Endothelial cell of umbilical vein (primary cell): ENCODE data around the gene SLC7A6OS. TPM values are rescaled to one million over a fixed set of nuclear protein-coding genes. Genes with fewer than 3 reads are reported as not detected.

Experiments used
- BruUV-seq: library from RNA; stranded (reverse); fragments of 400-500 nt; replicated peaks from 2 replicates; lab custom pipeline; 2021; lab: Mats Ljungman, UMichigan
- CTCF ChIA-PET: fragments of 300-600, 350-600 bp; sonication (Branson Sonifier 250); formaldehyde crosslinking; loops from one replicate; lab custom pipeline; 2021; ENCODE audit warnings: antibody characterized with exemption, inconsistent platforms; lab: Charles Lee
- POLR2A ChIA-PET: fragments of 300-600, 350-600 bp; sonication (Branson Sonifier 250); formaldehyde crosslinking; loops from one replicate; lab custom pipeline; 2021; ENCODE audit warnings: antibody characterized with exemption, inconsistent platforms; lab: Charles Lee
- DNase-seq: peaks from one replicate; pipeline ENCODE4 v3.0.0-alpha.2; 2011; ENCODE audit warnings: low read depth, low spot score
- FAIRE-seq: peaks from 2 replicates; lab custom pipeline; 2011; peaks lifted over from hg19 to GRCh38; lab: Jason Lieb, UNC
- H2AFZ ChIP-seq: 2 replicates; pipeline ENCODE4 v1.6.0; 2012; ENCODE audit warnings: low read depth, low read length, control low read depth, inconsistent platforms
- H3K27ac ChIP-seq: 2 replicates; pipeline ENCODE4 v1.5.1; 2011; ENCODE audit warnings: low read depth, mild to moderate bottlenecking, control low read depth, low read length, moderate library complexity; ENCODE audit not compliant: insufficient read depth
- H3K27me3 ChIP-seq, 2 experiments: 2 replicates each; pipeline versions ENCODE4 v1.6.0 to v1.6.1; 2011; ENCODE audit warnings: low read length in 2 of 2, mixed read lengths in 1 of 2; ENCODE audit not compliant: control insufficient read depth in 2 of 2, insufficient read depth in 2 of 2
- H3K36me3 ChIP-seq, 2 experiments: 2 replicates in 1 of 2; 3 replicates in 1 of 2; pipeline ENCODE4 v1.5.1; 2011; ENCODE audit warnings: low read length in 2 of 2, mild to moderate bottlenecking in 1 of 2, moderate library complexity in 1 of 2; ENCODE audit not compliant: control insufficient read depth in 2 of 2, insufficient read depth in 2 of 2; ENCODE audit errors: extremely low read depth in 1 of 2
- H3K4me1 ChIP-seq: 3 replicates; pipeline ENCODE4 v1.5.1; 2011; ENCODE audit warnings: mild to moderate bottlenecking, low read length; ENCODE audit not compliant: control insufficient read depth, insufficient read depth; ENCODE audit errors: extremely low read depth
- H3K4me2 ChIP-seq: 2 replicates; pipeline ENCODE4 v1.6.1; 2011; ENCODE audit warnings: low read length, control low read depth, mixed read lengths; ENCODE audit not compliant: insufficient read depth
- H3K4me3 ChIP-seq, 3 experiments: fragments of 200-600 bp in 1 of 3; sonication (generic), shearing (Covaris generic) in 1 of 3; replicated peaks in 1 of 3; 2 replicates each; pipeline ENCODE4 v1.5.1; 2011 to 2016; ENCODE audit warnings: control low read depth in 3 of 3, low read length in 3 of 3, mild to moderate bottlenecking in 2 of 3, inconsistent platforms in 1 of 3, low read depth in 1 of 3, moderate library complexity in 1 of 3; ENCODE audit not compliant: insufficient read depth in 1 of 3
- H3K79me2 ChIP-seq: 2 replicates; pipeline ENCODE4 v1.6.0; 2012; ENCODE audit warnings: low read length, inconsistent platforms; ENCODE audit not compliant: control insufficient read depth, insufficient read depth
- H3K9ac ChIP-seq: replicated peaks from 2 replicates; pipeline ENCODE3; 2011; ENCODE audit warnings: low read length, control low read depth; ENCODE audit not compliant: insufficient read depth; ENCODE audit errors: extremely low read depth
- H3K9me1 ChIP-seq: replicated peaks from 3 replicates; pipeline ENCODE4 v1.6.0; 2011; ENCODE audit warnings: mild to moderate bottlenecking, low read length; ENCODE audit not compliant: control insufficient read depth, insufficient read depth; ENCODE audit errors: extremely low read depth
- H3K9me3 ChIP-seq: replicated peaks from 2 replicates; pipeline ENCODE4 v1.5.1; 2012; ENCODE audit warnings: low read length, inconsistent platforms; ENCODE audit not compliant: control insufficient read depth, insufficient read depth
- H4K20me1 ChIP-seq: replicated peaks from 2 replicates; pipeline ENCODE3; 2011; ENCODE audit warnings: mild to moderate bottlenecking, low read length; ENCODE audit not compliant: control insufficient read depth, insufficient read depth; ENCODE audit errors: extremely low read depth
- CTCF ChIP-seq, 2 donors: IDR thresholded peaks; 1 replicate in 1 of 2; 2 replicates in 1 of 2; pipeline ENCODE4 v1.5.1; 2011; ENCODE audit warnings: low read length in 2 of 2, mild to moderate bottlenecking in 2 of 2, moderate library complexity in 2 of 2, control low read depth in 1 of 2, inconsistent platforms in 1 of 2, low read depth in 1 of 2; ENCODE audit not compliant: insufficient read depth in 1 of 2; ENCODE audit errors: extremely low read depth in 1 of 2
- EZH2 ChIP-seq: IDR thresholded peaks from 2 replicates; pipeline ENCODE4 v1.6.1; 2012; ENCODE audit warnings: borderline replicate concordance, low read depth, mild to moderate bottlenecking, moderate library complexity, low read length, inconsistent platforms; ENCODE audit not compliant: severe bottlenecking
- FOS ChIP-seq: IDR thresholded peaks from 2 replicates; pipeline ENCODE4 v1.6.1; 2011; ENCODE audit warnings: mild to moderate bottlenecking, low read length, moderate library complexity, borderline replicate concordance; ENCODE audit not compliant: insufficient read depth
- GATA2 ChIP-seq: IDR thresholded peaks from 2 replicates; pipeline ENCODE4 v1.7.0; 2011; ENCODE audit warnings: low read depth, mild to moderate bottlenecking, moderate library complexity, mixed read lengths, low read length; ENCODE audit not compliant: insufficient read length, insufficient read depth
- JUN ChIP-seq: IDR thresholded peaks from 2 replicates; pipeline ENCODE4 v1.6.1; 2011; ENCODE audit warnings: borderline replicate concordance, low read depth; ENCODE audit not compliant: insufficient read length, insufficient read depth
- MAX ChIP-seq: IDR thresholded peaks from 2 replicates; pipeline ENCODE4 v1.6.1; 2011; ENCODE audit not compliant: insufficient read depth, insufficient read length
- MYC ChIP-seq: IDR thresholded peaks from one replicate; pipeline ENCODE4 v1.6.1; 2011; ENCODE audit warnings: mild to moderate bottlenecking, low read depth, low read length
- POLR2A ChIP-seq: IDR thresholded peaks from 2 replicates; pipeline ENCODE4 v1.6.1; 2012; ENCODE audit warnings: low read depth, mild to moderate bottlenecking, control low read depth, low read length
- POLR2AphosphoS5 ChIP-seq: IDR thresholded peaks from 2 replicates; pipeline ENCODE4 v1.6.1; 2012; ENCODE audit warnings: low read depth, mild to moderate bottlenecking, control low read depth, low read length, moderate library complexity; ENCODE audit not compliant: insufficient read depth
- dilution Hi-C: fragments of 300-500 bp; cut with MboI; formaldehyde crosslinking; loops from one replicate; pipeline ENCODE4 v1.15.0; 2019; ENCODE audit warnings: low sequenced_read_pairs; ENCODE audit not compliant: extremely low pct_ligation_motif_present
- intact Hi-C: fragments of 100-400 bp; cut with micrococcal nuclease; formaldehyde crosslinking; loops from one replicate; pipeline ENCODE4 v1.10.0; 2022
- polyA plus RNA-seq, 4 experiments: library from polyadenylated mRNA; depleted of rRNA in 3 of 4; stranded (reverse) in 3 of 4; unstranded in 1 of 4; fragments of >200 nt; gene quantifications; 2 replicates each; pipeline versions ENCODE4 v1.2.1 to v1.2.3, GENCODE V29; 2011 to 2012; ENCODE audit warnings: missing spikeins in 1 of 4
- total RNA-seq: library from RNA; stranded (reverse); gene quantifications from 2 replicates; pipeline ENCODE4 v1.2.3, GENCODE V29; 2021

Gene SLC7A6OS
- total and polyA plus RNA-seq, 2 donors (not counting 3 experiments of a cell fraction or from before 2014, with no cell fraction given): 8.3 to 22.9 TPM

GRCh38 chr16:68255712-68256111 is 55.0 kb downstream of the SLC7A6OS start:
- Histone ChIP-seq H3K9me1 (no peaks in the 10 kb centered on the region), H3K9ac (no peak overlapping the region), H3K9me3 (no peaks in the 10 kb centered on the region), H3K27ac (no peak overlapping the region), H3K4me2 (no peak overlapping the region), H3K4me1 (peaks cover 8% of the 10 kb centered on the region), H3K79me2 (no peaks in the 10 kb centered on the region), H3K36me3 (peaks cover 0 to 30% of the 10 kb centered on the region in 2 experiments), H3K27me3 (no peaks in the 10 kb centered on the region), H3K4me3 (no peak overlapping the region), H2AFZ (no peak overlapping the region), H4K20me1 (no peaks in the 10 kb centered on the region)
- no peak for FAIRE-seq
- CTCF ChIA-PET: interaction anchor here (1.0 to 2.2 kb wide), 2 partner anchors 8 to 34 kb away, joined by 3 to 9 read pairs; partner anchors contain the start of gene SLC7A6
- intact Hi-C loops: no loop called here
- BruUV-seq: no TSS peak
- dilution Hi-C loops: no loop called here
- DNase-seq: no peak
- TF ChIP-seq JUN (no peak), MAX (no peak), POLR2A (no peak), EZH2 (no peak), MYC (no peak), GATA2 (no peak), POLR2AphosphoS5 (no peak), CTCF (IDR thresholded peaks at IDR 0.05; ENCODE audit: extremely low read depth in 1 of 2, insufficient read depth in 1 of 2, low read depth in 1 of 2, low read length in 2 of 2) (no peak), FOS (no peak)
- POLR2A ChIA-PET: interaction anchor here (1.0 kb wide), 1 partner anchor 8 kb away, joined by 3 read pairs; no protein-coding TSS in a partner anchor
